OCI-LY3 (cell line): ENCODE measurements around the gene C14orf39.

Experiments
- CTCF ChIP-seq: fragments of 200-600, 300-600 bp; sonication (generic); IDR thresholded peaks from 2 replicates; pipeline ENCODE4 v1.5.1; 2014; ENCODE audit warnings: antibody characterized with exemption, low read length, low read depth
- EZH2phosphoT487 ChIP-seq: fragments of 200-600 bp; shearing (Covaris generic); IDR thresholded peaks from 2 replicates; pipeline ENCODE4 v1.6.1; 2018; ENCODE audit warnings: antibody characterized with exemption, mixed run types, low read depth

GRCh38 chr14:60487211-60487610, 1.3 kb upstream of the C14orf39 start:
- no peak for TF ChIP-seq CTCF
- TF ChIP-seq EZH2phosphoT487: no peak
